Mammary epithelial cell (primary cell): ENCODE data around the gene RPRD1A.

Source experiments
- CTCF ChIP-seq, 2 donors: IDR thresholded peaks in 1 of 2; conservative IDR thresholded peaks in 1 of 2; 2 replicates each; pipeline ENCODE4 v1.5.1; 2011 to 2012; ENCODE audit warnings: inconsistent platforms in 2 of 2, low read length in 2 of 2, mild to moderate bottlenecking in 2 of 2, control low read depth in 1 of 2, low read depth in 1 of 2; ENCODE audit not compliant: insufficient read depth in 1 of 2; ENCODE audit errors: extremely low read depth in 1 of 2
- EZH2 ChIP-seq: IDR thresholded peaks from 2 replicates; pipeline ENCODE4 v1.6.1; 2012; ENCODE audit warnings: low read length, inconsistent platforms, borderline replicate concordance

GRCh38 chr18:36088256-36088655 lies 20.9 kb upstream of the RPRD1A start:
- TF ChIP-seq CTCF (conservative IDR thresholded peaks at IDR 0.05 in 1 of 2, IDR thresholded peaks at IDR 0.05 in 1 of 2; ENCODE audit: extremely low read depth in 1 of 2, insufficient read depth in 1 of 2, low read depth in 1 of 2, low read length in 2 of 2) (no peak), EZH2 (no peak)
